K562 (cell line): ENCODE data around the gene SUV39H2. TPM values are rescaled to one million over a fixed set of nuclear protein-coding genes. Genes with fewer than 3 reads are reported as not detected.

ENCODE experiments used
- ATAC-seq: fragments of 200-7000 bp; cut with Tn5 transposase; 3 replicates; pipeline ENCODE4 v1.9.1; 2020; ENCODE audit warnings: moderate library complexity
- BruUV-seq: library from RNA; stranded (reverse); fragments of 400-500 nt; replicated peaks from 2 replicates; lab custom pipeline; 2021; lab: Mats Ljungman, UMichigan
- CTCF ChIA-PET: fragments of 300-600 bp; formaldehyde crosslinking; extraction: SDS; loops from one replicate; lab custom pipeline; 2021; ENCODE audit warnings: low intra/inter-chr PET ratio; lab: Yijun Ruan, JAX
- POLR2A ChIA-PET: fragments of 300-600, 350-650 bp; sonication (Branson Sonifier 250); formaldehyde crosslinking; extraction: SDS; loops from one replicate; lab custom pipeline; 2021; ENCODE audit warnings: antibody characterized with exemption, inconsistent platforms; lab: Yijun Ruan, JAX
- DNase-seq, 4 experiments: peaks; one replicate each; pipeline versions ENCODE4 v3.0.0 to v3.0.0-alpha.2; 2011 to 2018; ENCODE audit warnings: low spot score in 3 of 4, mixed read lengths in 3 of 4; ENCODE audit errors: extremely low read depth in 1 of 4
- FAIRE-seq: peaks from 2 replicates; lab custom pipeline; 2011; peaks lifted over from hg19 to GRCh38; lab: Jason Lieb, UNC
- H2AFZ ChIP-seq: 2 replicates; pipeline ENCODE4 v1.6.0; 2011; ENCODE audit warnings: low read depth, low read length, control low read depth, inconsistent platforms
- H3K27ac ChIP-seq: fragments of 200-600 bp; 3 replicates; pipeline ENCODE4 v1.8.0; 2011; ENCODE audit warnings: low read depth, mild to moderate bottlenecking, control low read depth, inconsistent platforms, low read length, moderate library complexity, mixed read lengths; ENCODE audit errors: extremely low read depth
- H3K27me3 ChIP-seq, 2 experiments: fragments of 300-600 bp in 1 of 2; 2 replicates in 1 of 2; 3 replicates in 1 of 2; pipeline versions ENCODE4 v1.6.0 to v1.8.0; 2011; ENCODE audit warnings: inconsistent platforms in 2 of 2, low read length in 2 of 2, mild to moderate bottlenecking in 1 of 2, mixed read lengths in 1 of 2, moderate library complexity in 1 of 2; ENCODE audit not compliant: control insufficient read depth in 2 of 2, insufficient read depth in 2 of 2
- H3K36me3 ChIP-seq: fragments of 300-600 bp; 3 replicates; pipeline ENCODE4 v1.8.0; 2011; ENCODE audit warnings: mild to moderate bottlenecking, low read length, inconsistent platforms; ENCODE audit not compliant: control insufficient read depth, insufficient read depth
- H3K4me1 ChIP-seq, 2 experiments: fragments of 200-600 bp in 1 of 2; replicated peaks in 1 of 2; 2 replicates in 1 of 2; 3 replicates in 1 of 2; pipeline versions ENCODE4 v1.5.1 to v1.8.0; 2011; ENCODE audit warnings: inconsistent platforms in 2 of 2, low read length in 2 of 2, mild to moderate bottlenecking in 1 of 2, mixed read lengths in 1 of 2, moderate library complexity in 1 of 2; ENCODE audit not compliant: control insufficient read depth in 2 of 2, insufficient read depth in 2 of 2
- H3K4me2 ChIP-seq: 2 replicates; pipeline ENCODE4 v1.6.1; 2011; ENCODE audit warnings: low read length, control low read depth, inconsistent platforms, mixed read lengths; ENCODE audit not compliant: insufficient read depth
- H3K4me3 ChIP-seq: fragments of 200-600 bp; sonication (generic), shearing (Covaris generic); 2 replicates; pipeline ENCODE4 v1.5.1; 2016; ENCODE audit warnings: control low read depth, inconsistent platforms
- H3K79me2 ChIP-seq: fragments of 200-600 bp; 3 replicates; pipeline ENCODE4 v1.8.0; 2011; ENCODE audit warnings: low read length, inconsistent platforms; ENCODE audit not compliant: control insufficient read depth, insufficient read depth
- H3K9ac ChIP-seq, 2 experiments: 2 replicates each; pipeline versions ENCODE4 v1.6.0 to v1.6.1; 2011; ENCODE audit warnings: low read depth in 2 of 2, low read length in 2 of 2, control low read depth in 1 of 2, inconsistent platforms in 1 of 2, mild to moderate bottlenecking in 1 of 2, mixed read lengths in 1 of 2; ENCODE audit not compliant: insufficient read depth in 1 of 2
- H3K9me1 ChIP-seq: one replicate; pipeline ENCODE4 v1.6.0; 2011; ENCODE audit warnings: inconsistent platforms, mild to moderate bottlenecking, low read length, moderate library complexity; ENCODE audit not compliant: control insufficient read depth, insufficient read depth
- H3K9me3 ChIP-seq: replicated peaks from 2 replicates; pipeline ENCODE4 v1.5.1; 2011; ENCODE audit warnings: low read depth, low read length, inconsistent platforms; ENCODE audit not compliant: control insufficient read depth, insufficient read depth
- H4K20me1 ChIP-seq: replicated peaks from 2 replicates; pipeline ENCODE4 v1.6.1; 2011; ENCODE audit warnings: low read length, inconsistent platforms, mixed read lengths; ENCODE audit not compliant: control insufficient read depth, insufficient read depth
- CBFA2T2 ChIP-seq: fragments of 450-650 bp; conservative IDR thresholded peaks from 2 replicates; pipeline ENCODE4 v1.6.1; 2017; ENCODE audit warnings: mild to moderate bottlenecking
- ELF2 ChIP-seq: fragments of 250-450 bp; sonication (Bioruptor Pico); IDR thresholded peaks from 2 replicates; pipeline ENCODE4 v1.5.0; 2021; ENCODE audit warnings: mild to moderate bottlenecking
- ESRRA ChIP-seq: fragments of 450-650 bp; IDR thresholded peaks from 2 replicates; pipeline ENCODE4 v1.6.1; 2014; ENCODE audit warnings: low read depth, mild to moderate bottlenecking, moderate library complexity, borderline replicate concordance
- FOSL1 ChIP-seq: fragments of 200-800 bp; sonication (Bioruptor generic); conservative IDR thresholded peaks from 2 replicates; pipeline ENCODE4 v1.6.1; 2016; ENCODE audit warnings: missing genetic modification characterization, missing compliant biosample characterization
- HCFC1 ChIP-seq: IDR thresholded peaks from 2 replicates; pipeline ENCODE4 v1.6.1; 2012; ENCODE audit warnings: low read depth, low read length, improper control_type of control experiment
- ILK ChIP-seq: fragments of 450-650 bp; IDR thresholded peaks from 2 replicates; pipeline ENCODE4 v1.6.1; 2016; ENCODE audit warnings: missing genetic modification characterization, low read depth, mild to moderate bottlenecking, missing compliant biosample characterization, moderate library complexity, borderline replicate concordance
- KDM4B ChIP-seq, 2 experiments: fragments of 450-650 bp in 1 of 2; sonication (generic) in 1 of 2; IDR thresholded peaks; 2 replicates each; pipeline ENCODE4 v1.6.1; 2016 to 2017; ENCODE audit warnings: borderline replicate concordance in 2 of 2, antibody characterized with exemption in 1 of 2, low read depth in 1 of 2, mild to moderate bottlenecking in 1 of 2
- L3MBTL2 ChIP-seq: fragments of 450-650 bp; IDR thresholded peaks from 2 replicates; pipeline ENCODE4 v1.6.1; 2016; ENCODE audit warnings: mild to moderate bottlenecking, moderate library complexity
- MAFK ChIP-seq: IDR thresholded peaks from 2 replicates; pipeline ENCODE4 v1.6.1; 2011; ENCODE audit warnings: low read length, improper control_type of control experiment
- MCM5 ChIP-seq: fragments of 450-650 bp; IDR thresholded peaks from 2 replicates; pipeline ENCODE4 v1.6.1; 2016; ENCODE audit warnings: low read depth
- NR1H2 ChIP-seq: sonication (generic); formaldehyde crosslinking; IDR thresholded peaks from 2 replicates; pipeline ENCODE4 v1.4.0; 2020; ENCODE audit warnings: mild to moderate bottlenecking, missing genetic modification reagents
- SUPT5H ChIP-seq: fragments of 450-650 bp; IDR thresholded peaks from 2 replicates; pipeline ENCODE4 v1.6.1; 2016
- ZNF311 ChIP-seq: fragments of 250-450 bp; sonication (Bioruptor Pico); IDR thresholded peaks from 2 replicates; pipeline ENCODE4 v1.4.0; 2020; ENCODE audit warnings: mild to moderate bottlenecking, moderate library complexity
- ZNF76 ChIP-seq: fragments of 250-450 bp; sonication (Bioruptor Pico); IDR thresholded peaks from 2 replicates; pipeline ENCODE4 v1.4.0; 2020; ENCODE audit warnings: mild to moderate bottlenecking, moderate library complexity, borderline replicate concordance
- WGBS: fragments of 100-300 bp; shearing (Covaris generic); methylation state at CpG from one replicate; pipeline ENCODE4 v1.1.6; 2016; ENCODE audit warnings: low coverage, mixed read lengths; ENCODE audit not compliant: insufficient coverage; ENCODE audit errors: missing lambda C conversion rate; 5-methylcytosine and 5-hydroxymethylcytosine counted together
- in situ Hi-C: fragments of 300-500 bp; cut with MboI; formaldehyde crosslinking; loops from 4 replicates; pipeline ENCODE4 v1.15.0; 2018; ENCODE audit warnings: inconsistent platforms, mixed read lengths
- intact Hi-C: fragments of 100-400 bp; cut with micrococcal nuclease; formaldehyde crosslinking; loops from 2 replicates; pipeline ENCODE4 v1.14.2; 2022
- polyA plus RNA-seq, 8 experiments: library from polyadenylated mRNA; depleted of rRNA in 4 of 8; stranded (reverse) in 5 of 8; unstranded in 3 of 8; fragments of >200 nt; fragmentation: Nextera tagmentation in 2 of 8; fragmentation: Illumina TruSeq in 1 of 8; extraction: Ambion mirVana in 2 of 8; extraction: Trizol in 1 of 8; gene quantifications; 2 replicates each; pipeline versions ENCODE4 v1.2.1 to v1.2.3, GENCODE V29; 2011 to 2014; ENCODE audit warnings: inconsistent platforms in 1 of 8, missing spikeins in 1 of 8
- total RNA-seq, 7 experiments: library from RNA; depleted of rRNA in 6 of 7; stranded (reverse); fragments of >200 nt in 6 of 7; fragmentation: Illumina TruSeq in 2 of 7; extraction: Trizol in 2 of 7; gene quantifications; 2 replicates each; pipeline versions ENCODE4 v1.2.1 to v1.2.3, GENCODE V29; 2011 to 2021; ENCODE audit warnings: low replicate concordance in 1 of 7

SUV39H2 gene
- total and polyA plus RNA-seq, 9 of the 15 experiments (the other 6 are each of a cell fraction or from before 2014, with no cell fraction given) = 24.1 to 54.3 (median 41.3) TPM

DNA sequence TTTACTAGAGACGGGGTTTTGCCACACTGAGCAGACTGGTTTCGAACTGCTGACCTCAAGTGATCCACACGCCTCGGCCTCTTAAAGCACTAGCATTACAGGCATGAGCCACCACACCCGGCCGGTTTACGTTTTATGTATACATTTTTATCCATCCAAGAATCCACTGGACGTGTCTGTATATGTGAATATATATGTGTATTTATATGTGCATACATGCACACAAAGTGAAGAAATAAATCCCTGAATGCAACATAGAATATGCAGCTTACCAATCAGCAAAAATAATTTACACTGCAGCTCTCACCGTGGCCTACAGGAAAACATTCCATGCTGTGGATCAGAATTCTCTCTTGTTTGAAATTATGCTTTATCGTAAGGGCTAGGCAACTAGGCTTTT is 51.9 kb downstream of the SUV39H2 start:
- Histone ChIP-seq H3K27me3 (no peaks in the 10 kb centered on the region), H3K4me2 (no peak overlapping the region), H2AFZ (no peak overlapping the region), H3K9me1 (no peaks in the 10 kb centered on the region), H4K20me1 (no peaks in the 10 kb centered on the region), H3K9me3 (no peaks in the 10 kb centered on the region), H3K4me3 (no peak overlapping the region), H3K9ac (no peak overlapping the region), H3K27ac (no peak overlapping the region), H3K36me3 (peaks cover 72% of the 10 kb centered on the region), H3K4me1 (no peaks in the 10 kb centered on the region; a peak in 1 of 5 replicates), H3K79me2 (no peaks in the 10 kb centered on the region)
- FAIRE-seq (no peak), DNase-seq (no peak), ATAC-seq (no peak)
- ChIA-PET CTCF (no interaction called here), POLR2A (no interaction called here)
- WGBS = 94% methylated on average over 10 of the region's 10 CpGs
- BruUV-seq = no TSS peak
- intact Hi-C loops (no loop called here), in situ Hi-C loops (no loop called here)
- TF ChIP-seq FOSL1 (tag) (no peak), MCM5 (no peak), HCFC1 (no peak), KDM4B (IDR thresholded peaks at IDR 0.05; ENCODE audit: borderline replicate concordance in 2 of 2, low read depth in 1 of 2) (no peak), MAFK (no peak)

DNA sequence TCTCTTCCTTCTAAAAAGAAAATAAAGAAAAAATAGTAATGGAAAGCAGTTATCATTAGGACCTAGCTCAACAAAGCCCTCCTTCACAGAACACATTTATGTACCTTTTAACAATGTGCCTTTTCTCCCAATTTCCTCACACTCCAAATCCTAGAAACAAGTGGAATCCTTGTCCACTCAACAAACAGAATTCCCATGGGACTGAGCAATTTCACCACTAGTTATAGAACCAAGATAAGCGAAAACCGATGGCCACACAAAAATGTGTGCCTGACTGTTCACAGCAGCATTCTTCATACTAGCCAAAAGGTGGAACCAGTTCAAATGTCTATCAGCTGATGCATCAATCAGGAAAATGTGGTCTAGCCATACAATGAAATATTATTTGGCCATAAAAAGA is 57.9 kb downstream of the SUV39H2 start:
- CTCF ChIA-PET = no interaction called here
- DNase-seq = no peak
- FAIRE-seq = no peak
- Histone ChIP-seq H3K79me2 (no peaks in the 10 kb centered on the region), H3K27ac (no peak overlapping the region), H4K20me1 (no peaks in the 10 kb centered on the region), H3K36me3 (peaks cover 50% of the 10 kb centered on the region), H3K9me3 (no peaks in the 10 kb centered on the region), H3K4me2 (no peak overlapping the region), H3K27me3 (no peaks in the 10 kb centered on the region), H3K4me3 (no peak overlapping the region), H3K9ac (no peak overlapping the region), H3K9me1 (no peaks in the 10 kb centered on the region), H3K4me1 (no peaks in the 10 kb centered on the region; a peak in 1 of 5 replicates), H2AFZ (no peak overlapping the region)
- no TSS peak for BruUV-seq
- 97% methylated on average over 2 of the region's 2 CpGs for WGBS
- in situ Hi-C loops (no loop called here), intact Hi-C loops (no loop called here)
- no peak for ATAC-seq
- TF ChIP-seq ZNF311 (CRISPR knock-in tag) (no peak), ELF2 (CRISPR knock-in tag) (no peak), ZNF76 (no peak), ILK (tag) (no peak), ESRRA (no peak), HCFC1 (no peak), CBFA2T2 (no peak), NR1H2 (no peak), L3MBTL2 (no peak), SUPT5H (no peak)
- POLR2A ChIA-PET = interaction anchor here (1.0 kb wide), 1 partner anchor 35 kb away, joined by 3 read pairs; no protein-coding TSS in a partner anchor
